GM19452 (cell line): ENCODE measurements around the gene GLIS2.

Experiments used
- ATAC-seq: cut with Tn5 transposase; IDR thresholded peaks from one replicate; pipeline ENCODE4 v1.9.1; 2021; ENCODE audit not compliant: unreplicated experiment

Gene GLIS2

DNA sequence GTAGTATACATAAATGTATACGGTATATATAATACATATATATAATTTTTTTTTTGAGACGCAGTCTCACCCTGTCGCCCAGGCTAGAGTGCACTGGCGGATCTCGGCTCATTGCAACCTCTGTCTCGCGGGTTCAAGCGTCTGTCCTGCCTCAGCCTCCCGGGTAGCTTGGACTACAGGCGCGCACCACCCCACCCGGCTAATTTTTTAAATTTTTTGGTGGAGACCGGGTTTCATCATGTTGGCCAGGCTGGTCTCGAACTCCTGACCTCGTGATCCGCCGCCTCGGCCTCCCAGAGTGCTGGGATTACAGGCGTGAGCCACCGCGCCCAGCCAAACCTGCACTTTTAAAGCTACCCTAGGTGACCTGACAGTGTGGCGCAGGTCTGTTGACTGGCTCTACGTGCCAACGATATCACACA, 34.5 kb downstream of the GLIS2 start:
- peak; percentile 10 for ATAC-seq

DNA sequence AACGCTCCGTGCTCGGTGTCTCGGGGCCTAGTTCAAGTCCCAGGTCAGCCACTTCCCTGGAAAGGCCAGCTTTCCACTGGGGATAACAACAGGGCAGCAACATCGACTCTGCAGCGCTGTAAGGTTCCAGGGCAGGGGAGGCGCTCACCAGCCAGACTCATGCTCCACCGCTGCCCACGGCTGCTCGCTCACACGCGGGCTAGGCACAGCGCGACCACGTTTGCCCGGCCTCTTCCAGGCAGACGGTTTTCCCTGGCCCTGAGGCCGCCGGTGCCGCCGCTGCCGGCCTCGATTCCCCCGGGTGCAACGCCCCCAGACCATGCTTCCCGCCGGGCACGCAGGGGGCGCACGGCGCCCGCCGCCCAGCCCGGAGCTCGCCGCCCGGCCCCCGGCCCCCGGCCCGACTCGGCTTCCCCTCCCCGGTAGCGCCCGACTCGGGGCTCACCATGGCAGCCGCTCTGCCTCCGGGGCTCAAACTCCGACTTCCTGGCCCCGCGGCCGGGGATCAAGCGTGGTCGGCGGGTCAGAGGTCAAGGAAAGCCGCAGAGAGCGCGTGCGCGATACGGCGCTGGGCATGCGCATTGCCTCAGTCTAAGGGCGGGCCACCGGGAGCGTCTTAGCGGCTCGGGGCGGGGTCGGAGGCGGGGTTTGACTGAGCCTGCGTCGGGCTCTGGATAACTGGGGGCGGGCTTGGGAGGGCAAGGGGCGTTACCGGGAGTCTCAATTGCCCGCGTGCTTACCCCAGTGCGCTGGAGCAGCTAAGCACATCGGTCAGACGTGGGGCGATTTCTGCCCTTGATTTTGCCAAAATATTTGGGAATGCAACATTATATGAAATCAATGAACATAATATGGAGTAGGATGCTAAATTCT, 35.2 kb downstream of the GLIS2 start, which contains the start of gene PAM16:
PAM16 (minus strand) TSS at position 535 of the 873 bp plus-strand sequence; CDS start at position 448, 87 bp downstream.
- ATAC-seq = peak; percentile 83

DNA sequence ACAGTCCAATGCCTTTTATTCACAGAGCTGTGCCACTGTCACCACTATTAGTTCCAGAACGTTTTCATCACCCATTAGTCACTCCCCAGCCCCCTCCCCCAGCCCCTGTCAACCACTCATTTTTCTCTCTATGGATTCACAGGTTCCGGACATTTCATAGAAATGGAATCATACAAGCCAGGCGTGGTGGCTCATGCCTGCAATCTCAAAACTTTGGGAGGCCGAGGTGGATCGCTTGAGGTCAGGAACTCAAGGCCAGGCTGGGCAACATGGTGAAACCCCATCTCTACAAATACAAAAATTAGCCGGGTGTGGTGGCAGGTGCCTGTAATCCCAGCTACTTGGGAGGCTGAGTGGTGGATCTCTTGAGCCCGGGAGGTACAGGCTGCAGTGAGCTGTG, 36.0 kb downstream of the GLIS2 start:
- ATAC-seq = no peak

DNA sequence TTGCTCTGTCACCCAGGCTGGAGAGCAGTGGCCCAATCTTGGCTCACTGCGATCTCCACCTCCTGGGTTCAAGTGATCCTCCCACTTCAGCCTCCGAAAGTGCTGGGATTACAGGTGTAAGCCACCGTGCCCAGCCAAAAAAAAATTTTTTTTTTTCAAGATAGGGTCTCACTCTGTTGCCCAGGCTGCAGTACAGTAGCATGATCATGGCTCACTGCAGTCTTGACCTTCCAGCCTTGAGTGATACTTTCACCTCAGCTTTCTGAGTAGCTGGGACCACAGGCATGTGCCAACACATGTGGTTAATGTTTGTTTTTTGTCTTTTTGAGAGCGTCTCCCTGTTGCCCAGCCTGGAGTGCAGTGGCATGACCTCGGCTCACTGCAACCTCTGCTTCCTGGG, 37.0 kb downstream of the GLIS2 start:
- no peak for ATAC-seq

DNA sequence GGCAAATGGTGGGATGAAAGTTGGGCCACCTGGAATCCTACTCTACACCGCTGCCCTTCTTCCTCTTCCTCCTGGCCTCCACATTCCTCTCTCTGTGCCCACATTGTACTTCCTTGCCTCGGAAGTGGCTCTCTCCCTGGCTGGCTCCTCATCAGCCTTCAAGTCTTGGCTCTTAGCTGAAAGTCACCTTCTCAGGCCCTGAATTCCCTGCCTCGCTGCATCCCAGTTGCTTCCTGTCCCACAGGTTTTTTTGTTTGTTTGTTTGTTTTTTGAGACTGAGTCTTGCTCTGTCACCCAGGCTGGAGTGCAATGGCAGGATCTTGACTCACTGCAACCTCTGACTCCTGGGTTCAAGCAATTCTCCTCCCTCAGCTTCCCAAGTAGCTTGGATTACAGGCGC, 37.8 kb downstream of the GLIS2 start:
- no peak for ATAC-seq

DNA sequence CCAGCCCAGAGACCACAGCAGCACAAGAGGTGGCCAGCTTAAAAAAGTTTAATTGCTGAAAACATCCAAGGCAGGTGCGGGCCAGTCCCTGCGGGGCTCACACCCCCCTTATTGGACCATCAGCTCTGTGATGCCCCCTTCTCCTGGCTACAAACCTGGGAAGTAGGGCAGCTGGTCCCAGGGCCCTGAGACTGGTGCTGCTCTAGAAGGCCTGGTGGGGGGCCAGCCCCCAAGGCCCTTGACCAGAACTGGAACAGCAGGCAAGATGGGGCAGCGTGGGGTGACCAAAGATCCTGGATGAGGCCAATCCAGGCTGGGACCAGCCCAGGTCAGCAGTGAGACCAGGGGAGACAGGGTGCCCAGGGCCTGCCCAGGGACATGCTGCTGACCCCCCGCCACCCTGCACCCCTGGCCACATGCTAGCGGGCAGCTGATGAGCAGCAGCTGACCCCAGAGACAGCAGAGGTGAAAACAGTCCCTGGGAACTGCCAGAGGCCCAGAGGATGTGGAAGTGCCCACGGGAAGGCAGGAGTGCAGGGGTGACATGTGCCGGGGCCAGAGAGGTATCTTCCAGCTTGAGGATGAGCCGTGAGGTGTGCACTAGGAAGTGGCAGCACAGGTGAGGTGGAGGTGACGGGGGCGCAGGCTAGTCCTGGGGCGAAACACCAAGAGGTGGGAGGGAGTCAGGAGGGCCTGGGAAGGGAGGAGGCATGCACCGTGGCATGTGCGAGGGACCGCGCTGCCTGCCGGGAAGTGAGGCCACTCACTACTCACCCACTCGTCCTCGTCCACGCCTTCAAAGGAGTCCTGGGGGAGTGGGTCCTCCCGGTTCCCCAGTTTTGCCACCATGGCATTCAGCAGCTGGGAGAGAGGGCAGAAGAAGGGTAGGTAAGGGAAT, 38.9 kb downstream of the GLIS2 start:
- no peak for ATAC-seq

DNA sequence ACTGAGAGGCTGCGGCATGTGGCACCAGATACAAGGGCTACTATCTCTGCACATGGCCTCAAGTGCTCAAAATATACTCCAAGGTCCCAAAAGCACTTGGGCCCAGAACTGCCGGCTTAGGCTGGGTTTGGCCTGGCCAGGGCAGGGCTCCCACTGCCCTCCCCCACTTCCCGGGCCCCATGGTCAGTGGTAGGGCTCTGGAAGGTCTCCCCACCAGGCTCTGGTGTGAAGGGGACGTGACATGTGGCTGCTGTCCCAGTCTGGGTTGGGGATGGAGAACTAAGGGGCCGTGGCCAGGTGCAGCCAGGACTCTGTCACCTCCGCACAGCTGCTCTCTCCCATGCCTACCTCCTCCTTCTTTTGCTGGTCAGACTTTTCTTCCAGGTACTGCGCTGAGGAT, 41.0 kb downstream of the GLIS2 start:
- no peak for ATAC-seq

DNA sequence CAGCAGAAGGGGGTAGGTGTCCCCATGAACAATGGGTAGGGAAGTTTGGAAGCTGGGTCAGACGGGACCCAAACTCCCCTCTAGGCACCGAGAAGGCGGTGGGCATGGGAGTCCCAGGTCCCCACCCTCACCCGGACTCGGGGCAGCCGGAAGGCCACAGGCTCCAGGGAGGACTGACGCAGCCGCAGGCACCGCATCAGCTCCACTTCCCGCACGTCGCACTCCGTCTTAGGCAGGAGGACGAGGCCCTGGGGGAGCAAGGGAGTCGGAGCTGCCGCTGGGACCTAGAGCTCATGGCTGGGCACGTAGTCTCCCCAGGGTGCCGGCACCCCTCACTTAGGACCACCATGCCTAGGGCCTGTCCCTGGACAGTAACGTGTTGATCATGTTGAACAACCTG, 42.4 kb downstream of the GLIS2 start:
- ATAC-seq = no peak

DNA sequence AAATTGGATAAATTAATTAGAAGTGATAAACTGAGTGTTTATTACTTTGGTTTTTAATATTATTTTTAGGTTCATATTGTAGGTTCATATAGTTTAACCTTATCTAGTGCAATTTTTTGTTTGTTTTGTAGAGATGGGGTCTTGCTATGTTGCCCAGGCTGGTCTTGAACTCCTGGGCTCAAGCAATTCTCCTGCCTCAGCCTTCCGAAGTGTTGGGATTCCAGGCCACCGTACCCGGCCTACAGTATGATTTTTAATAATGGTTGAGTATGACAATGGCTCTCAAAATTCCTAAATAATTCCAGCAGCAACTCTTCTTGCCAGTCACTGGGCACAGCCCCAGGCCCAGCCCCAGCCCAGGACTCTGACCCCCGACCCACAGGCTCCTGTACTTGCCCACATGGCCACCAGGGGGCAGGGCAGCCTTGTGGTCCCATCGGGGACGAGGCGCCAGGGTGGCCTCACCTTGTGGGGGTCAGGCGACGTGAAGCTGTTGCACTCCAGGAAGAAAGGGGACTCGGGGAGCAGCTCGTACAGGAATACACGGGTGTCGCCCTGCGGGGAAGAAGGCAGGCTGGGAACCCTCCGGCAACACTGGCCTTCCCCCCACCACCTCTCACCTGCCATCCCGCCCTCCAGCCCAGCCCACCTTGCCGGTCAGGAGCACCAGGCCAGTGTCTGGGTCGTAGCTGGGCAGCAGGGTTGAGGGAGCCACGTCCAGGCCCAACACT, 43.1 kb downstream of the GLIS2 start:
- ATAC-seq = no peak

DNA sequence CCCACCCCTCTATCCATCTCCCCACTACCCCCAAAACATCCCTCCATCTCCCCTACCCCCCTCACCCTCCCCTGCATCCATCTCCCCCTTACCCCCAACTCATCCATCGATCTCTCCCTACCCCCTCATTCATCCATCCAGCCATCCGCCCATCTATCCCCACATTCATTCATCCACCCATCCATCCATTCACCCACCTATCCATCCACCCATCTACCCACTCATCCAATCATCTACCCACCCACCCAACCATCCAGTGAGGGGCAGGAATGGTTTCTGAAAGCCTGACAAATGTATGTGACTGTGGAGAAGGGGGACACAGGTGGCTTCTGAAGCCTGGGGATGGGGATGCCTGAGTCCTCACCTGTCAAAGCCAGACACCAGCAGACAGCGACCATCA, 44.0 kb downstream of the GLIS2 start:
- ATAC-seq = no peak

DNA sequence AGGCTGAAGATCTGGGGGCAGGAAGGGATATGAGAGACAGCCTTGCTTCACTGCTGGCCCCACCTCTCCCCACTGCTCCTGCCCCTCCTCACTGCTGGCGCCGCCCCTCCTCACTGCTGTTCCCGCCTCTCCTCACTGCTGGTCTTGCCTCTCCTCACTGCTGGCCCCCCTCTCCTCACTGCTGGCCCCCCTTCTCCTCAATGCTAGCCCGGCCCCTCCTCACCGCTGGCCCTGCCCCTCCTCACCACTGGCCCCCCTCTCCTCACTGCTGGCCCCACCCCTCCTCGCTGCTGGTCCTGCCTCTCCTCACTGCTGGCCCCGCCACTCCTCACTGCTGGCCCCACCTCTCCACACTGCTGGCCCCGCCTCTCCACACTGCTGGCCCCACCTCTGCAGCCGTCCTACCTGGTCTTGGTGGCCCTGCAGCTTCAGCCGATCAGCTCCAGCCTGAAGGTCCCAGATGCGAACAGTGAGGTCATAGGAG, 44.7 kb downstream of the GLIS2 start:
- ATAC-seq = no peak

DNA sequence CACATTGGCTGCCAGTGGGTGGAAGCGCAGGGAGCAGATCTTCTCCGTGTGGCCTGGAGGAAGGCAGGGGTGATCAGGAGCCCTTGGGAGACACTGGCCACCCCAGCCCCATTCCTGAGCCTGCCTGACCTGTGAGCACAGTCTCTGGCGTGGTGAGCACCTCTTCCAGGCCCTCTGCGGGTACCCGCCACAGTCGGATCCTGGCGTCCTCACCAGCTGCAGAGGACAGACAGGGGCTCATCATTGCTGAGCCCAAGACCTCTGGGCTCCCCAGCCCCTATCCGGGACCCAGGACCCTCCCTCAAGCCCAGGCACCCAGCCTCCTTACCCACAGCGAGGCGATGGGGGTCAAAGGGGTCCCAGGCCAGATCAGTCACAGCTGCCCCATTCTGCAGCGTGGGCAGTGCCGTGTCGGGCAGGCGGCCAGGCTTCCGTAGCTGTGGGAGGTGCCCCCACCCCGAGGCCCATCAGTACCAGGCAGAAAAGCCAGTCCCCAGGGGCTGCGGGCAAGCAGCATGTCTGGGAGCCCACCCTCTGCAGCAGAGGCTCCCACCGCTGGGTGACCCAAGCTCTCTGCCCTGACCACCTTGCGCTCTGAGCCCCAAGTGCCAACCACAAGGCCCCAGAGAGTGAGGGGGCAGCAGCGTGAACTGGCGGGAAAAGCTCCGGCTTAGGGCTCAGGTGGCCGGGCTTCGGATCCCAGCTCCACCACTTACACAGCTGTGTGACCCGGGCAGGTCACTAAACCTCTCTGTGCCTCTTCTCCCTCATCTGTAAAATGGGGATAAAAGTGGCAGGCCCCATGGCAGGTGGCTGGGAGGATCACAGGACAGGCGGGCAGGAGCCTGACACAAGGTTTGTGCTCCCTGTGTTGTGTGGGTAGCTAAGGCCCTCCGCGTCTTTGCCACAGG, 45.4 kb downstream of the GLIS2 start:
- ATAC-seq = no peak

DNA sequence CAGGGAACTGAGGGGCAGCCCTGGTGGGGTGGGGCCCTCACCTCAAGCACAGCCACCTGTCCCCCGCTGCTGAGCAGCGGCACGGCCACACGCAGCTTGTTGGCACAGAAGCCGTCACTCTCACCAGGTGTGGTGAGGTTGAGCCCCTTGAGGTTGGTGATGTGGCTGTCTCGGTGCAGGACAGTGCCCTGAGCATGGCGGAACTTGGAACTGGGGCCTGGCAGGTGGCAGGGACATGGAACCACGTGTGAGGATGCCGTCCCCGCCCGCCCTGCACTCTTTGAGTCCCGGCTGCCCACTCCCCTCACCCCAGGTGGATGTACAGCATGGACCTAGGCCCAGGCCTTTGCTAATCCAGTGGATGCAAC, 46.1 kb downstream of the GLIS2 start:
- ATAC-seq = no peak

DNA sequence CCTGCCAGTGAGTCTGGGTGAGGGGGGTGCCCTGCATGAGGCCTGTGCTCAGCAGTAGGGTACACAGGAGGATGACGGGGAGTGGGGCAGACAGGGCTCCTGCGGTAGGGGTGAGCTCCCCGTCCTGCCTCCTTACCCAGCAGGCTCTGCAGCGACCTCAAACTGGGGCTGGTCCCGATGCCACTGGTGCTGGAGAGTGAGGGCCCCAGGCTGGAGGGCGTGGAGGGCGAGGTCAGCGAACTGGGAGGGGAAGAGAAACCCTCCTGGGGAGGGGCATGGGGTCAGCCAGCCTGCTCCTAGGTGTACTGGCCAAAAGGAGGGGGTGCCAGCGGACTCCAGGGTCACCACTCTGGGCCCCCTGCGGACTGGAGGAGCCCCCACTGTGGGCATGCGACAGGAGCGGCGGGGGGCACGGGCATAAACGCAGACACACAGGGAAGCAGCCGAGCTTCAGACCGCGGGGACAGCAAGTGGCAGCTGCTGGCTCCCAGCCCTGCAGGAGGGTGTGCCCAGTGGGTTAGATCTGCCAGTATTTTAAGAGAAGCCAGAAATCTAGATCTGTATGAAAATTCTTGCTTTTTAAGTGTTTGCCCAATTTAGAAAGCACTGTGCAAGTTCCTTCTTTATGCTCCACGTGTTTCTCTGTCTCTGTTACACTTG, 46.7 kb downstream of the GLIS2 start:
- ATAC-seq = no peak

DNA sequence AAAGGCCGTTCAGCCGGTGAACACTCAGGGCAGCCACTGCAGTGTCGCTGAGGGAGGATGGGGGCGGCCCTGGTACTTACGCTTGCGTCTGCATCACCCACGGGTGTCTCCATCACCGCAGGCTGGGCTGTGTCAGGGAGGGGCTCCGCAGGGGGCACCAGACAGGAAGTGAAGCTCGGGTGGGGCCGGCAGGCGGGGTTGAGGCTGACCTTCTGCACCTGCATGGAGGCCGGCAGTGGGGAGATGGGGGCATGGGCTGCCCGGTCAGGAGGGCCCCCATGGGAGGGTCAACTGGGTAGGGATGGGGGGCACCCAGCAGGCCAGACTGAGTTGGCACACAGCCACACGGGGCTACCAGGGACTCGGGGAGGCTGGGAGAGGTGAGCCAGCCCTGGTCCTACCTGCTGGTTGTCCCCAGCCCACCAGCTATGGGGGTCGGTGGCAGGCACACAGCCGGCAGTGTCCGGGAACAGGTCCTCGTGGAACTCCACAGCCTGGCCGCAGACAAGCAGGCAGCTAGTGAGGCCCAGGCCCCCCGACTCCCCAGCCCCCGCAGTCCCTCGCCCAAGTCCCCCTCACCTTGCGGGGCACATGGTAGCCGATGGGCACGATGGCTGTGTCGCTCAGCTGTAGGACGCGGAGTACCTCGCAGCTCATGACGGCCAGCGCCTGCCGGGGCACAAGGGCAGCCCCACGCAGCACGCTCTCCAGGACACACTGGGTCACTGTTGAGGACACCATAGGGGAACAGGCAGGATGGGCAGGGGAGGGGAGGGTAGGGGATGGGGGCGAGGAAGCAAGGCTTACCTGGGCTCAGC, 48.5 kb downstream of the GLIS2 start:
- ATAC-seq = no peak

DNA sequence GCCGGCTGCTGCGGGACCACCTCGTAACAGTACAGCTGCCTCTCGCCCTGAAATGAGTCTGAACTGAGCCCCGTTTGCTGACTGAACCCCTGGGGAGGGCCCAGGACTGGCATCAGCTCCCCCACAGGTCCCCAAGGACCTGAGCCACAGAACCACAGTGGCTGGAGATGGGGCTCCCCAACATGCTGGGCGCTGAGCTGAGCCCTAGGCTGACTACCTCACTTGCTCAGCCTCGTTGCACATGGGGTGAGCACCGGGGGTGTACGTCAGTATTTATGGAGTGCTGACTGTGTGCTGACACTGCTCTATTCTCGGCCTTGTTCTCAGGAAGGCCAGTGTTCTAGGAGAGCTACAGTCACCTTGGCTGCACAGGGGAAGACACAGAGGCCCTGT, 49.1 kb downstream of the GLIS2 start:
- ATAC-seq = no peak

DNA sequence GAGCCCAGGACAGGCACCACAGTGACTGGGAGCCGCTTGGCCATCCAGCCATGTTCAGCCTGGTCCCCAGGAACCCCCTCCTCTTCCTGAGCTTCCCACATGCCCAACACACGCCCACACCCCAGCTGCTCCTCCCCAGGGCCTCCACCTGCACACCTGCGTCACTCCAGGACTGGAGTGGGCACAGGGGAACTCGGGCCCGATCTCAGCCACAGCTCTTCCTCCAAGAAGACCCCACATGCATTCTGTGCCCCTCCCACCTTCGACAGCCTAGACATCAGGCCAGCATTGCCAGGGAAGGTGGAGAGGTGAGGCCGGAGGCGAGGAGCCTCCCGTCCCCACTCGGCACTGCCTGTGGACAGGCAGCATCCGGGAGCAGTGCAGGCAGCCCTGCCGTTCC, 49.7 kb downstream of the GLIS2 start:
- no peak for ATAC-seq

DNA sequence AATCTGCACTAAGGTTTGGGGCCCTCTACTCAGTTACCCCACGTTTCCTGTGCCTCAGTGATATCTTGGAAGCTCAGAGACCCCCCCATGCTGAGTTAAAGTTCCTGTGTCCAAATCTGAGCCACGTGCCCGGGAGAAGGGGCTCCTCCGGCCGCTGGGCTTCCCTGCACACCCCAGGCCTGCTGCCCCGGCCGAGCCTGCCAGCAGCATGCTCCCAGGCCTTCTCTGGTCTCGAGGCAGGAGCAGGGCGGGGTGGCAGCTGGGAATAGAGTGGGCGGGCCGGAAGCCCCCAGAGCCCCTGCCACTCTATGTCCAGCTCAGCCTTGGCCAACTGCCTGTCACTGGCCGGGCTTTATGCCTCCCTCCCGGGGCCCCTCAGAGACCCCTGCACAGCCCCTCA, 50.1 kb downstream of the GLIS2 start:
- no peak for ATAC-seq

DNA sequence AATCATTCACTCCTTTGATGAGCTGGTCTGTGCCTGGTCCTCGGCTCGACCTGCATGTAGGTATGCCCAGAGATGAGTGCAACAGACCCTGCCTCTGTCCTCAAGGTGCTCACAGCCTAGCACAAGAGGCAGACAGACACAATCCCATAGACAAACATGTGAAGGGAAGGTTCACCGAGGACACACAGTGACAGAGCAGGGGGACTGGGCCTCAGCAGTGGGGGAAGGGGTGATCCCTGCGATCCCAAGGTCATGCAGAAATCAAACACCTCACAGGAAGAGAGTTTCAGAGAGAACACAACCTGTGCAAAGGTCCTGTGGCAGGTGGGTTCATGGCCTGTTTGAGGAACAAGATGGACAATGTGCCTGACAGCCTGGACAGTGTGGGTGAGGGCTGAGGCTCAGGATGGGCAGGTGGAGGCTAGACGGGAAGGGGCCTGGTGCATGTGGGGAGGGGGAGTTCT, 51.6 kb downstream of the GLIS2 start:
- ATAC-seq = no peak
